IPS DF 4.7 (cell line): Measurements from ENCODE around the gene CWH43.
"Not testable (repeated sequence)": the region's sequence is repeated elsewhere in the genome, so short reads cannot be mapped to it uniquely, and the experiment has no call there.

Source experiments
- DNase-seq: peaks from one replicate; pipeline ENCODE4 v3.0.0-alpha.2; 2013; ENCODE audit warnings: low spot score; ENCODE audit errors: extremely low read depth

CWH43 gene

DNA sequence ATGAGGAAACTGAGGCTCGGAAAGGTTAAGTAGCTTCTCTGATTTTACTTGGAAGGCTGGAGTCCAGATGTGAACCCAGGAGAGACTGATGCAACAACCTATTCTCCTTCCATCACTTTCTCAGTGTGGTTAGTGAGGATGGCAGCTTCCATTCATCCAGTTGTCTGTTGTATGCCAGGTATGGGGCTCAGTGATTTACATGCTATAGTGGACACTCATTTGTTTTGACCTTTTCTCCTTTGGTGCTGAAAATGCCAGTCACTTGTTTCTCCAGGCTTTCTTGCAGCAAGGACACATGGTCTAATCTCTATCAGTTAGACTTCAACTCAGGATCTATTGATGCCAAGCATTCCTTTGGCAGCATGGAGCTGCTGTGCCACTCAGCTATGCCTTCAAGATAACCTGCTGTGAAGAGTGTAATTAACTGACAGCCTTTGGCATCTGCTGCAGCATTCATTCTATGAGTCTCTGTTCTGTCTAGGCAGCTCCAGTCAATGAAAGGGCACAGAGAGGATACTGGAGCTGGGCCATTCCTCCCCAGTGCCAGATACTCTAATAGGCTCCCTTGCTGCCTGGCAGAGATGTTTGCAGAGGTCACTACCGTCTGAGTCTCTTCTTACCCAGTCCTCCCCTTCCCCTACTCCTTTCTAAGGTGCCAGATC, 11.0 kb upstream of the CWH43 start:
- no peak for DNase-seq

DNA sequence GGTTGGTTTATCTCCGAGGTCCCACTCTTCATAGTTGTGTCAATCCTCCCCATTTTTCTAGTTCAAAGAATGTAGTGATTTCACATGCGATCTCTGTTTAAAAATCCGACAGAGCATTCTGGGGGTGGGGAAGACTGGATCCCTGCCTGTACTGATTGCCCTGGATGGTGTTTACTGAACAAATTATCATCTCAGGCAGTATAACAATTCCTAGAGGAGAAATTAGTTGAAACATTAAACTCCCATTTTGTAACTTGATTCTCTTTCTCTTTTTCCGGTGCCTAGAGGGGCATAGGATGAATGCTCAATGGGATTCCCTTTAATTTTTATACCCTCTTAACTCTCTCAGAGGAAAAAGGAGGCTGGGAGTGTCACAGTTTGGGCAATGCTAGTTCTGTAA, 10.0 kb upstream of the CWH43 start:
- DNase-seq, result no peak

DNA sequence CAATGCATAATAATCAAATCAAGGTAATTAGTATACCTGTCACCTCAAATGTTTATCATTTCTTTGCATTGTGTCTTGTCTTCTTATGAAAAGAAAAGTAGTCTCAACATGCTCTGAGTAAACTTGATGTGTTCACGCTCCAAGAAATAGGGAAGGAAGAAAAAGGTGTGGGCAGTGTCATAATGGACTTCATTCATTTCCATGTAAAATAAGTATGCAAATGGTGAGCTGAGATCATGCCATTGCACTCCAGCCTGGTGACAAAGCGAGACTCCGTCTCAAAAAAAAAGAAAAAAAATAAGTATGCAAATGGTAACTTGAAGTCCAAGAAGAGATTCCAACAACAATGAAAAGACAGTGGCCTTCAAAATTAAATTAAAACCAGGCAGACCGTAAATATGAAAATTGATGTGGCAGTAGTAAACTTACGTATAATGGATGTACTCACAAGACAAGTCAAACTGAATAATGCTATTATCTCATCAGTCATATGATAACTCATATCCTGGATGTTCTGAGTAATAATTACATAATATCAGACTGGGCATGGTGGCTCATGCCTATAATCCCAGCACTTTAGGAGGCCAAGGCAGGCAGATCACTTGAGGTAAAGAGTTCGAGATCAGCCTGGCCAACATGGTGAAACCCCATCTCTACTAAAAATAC, 6.0 kb upstream of the CWH43 start:
- DNase-seq, result no peak

DNA sequence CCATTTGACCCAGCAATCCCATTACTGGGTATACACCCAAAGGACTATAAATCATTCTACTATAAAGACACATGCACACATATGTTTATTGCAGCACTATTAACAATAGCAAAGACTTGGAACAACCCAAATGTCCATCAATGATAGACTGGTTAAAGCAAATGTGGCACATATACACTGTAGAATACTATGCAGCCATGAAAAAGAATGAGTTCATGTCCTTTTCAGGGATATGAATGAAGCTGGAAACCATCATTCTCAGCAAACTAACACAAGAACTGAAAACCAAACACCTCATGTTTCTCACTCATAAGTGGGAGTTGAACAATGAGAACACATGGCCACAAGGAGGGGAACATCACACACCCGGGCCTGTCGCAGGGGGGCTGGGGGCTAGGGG, 2.1 kb upstream of the CWH43 start:
- DNase-seq, result not testable (repeated sequence)

DNA sequence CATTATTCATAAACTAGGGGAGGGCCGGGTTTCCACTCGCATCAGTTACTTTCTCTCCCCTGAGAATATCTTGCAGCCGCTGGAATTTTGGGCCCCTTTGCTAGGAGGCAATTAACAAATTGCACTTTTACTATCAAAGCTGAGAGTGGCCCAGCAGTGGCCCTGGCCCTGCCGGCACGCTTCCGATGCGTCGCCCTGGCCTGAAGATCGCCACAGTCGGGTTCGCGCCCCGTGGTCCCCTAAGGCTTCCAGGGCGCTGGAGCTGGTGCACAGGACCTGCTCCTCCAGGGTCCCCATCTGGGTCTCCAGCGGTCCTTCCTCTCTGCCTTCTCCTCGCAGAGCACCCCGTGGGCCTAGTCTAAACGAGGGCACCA, 486 bp upstream of the CWH43 start:
- no peak for DNase-seq

DNA sequence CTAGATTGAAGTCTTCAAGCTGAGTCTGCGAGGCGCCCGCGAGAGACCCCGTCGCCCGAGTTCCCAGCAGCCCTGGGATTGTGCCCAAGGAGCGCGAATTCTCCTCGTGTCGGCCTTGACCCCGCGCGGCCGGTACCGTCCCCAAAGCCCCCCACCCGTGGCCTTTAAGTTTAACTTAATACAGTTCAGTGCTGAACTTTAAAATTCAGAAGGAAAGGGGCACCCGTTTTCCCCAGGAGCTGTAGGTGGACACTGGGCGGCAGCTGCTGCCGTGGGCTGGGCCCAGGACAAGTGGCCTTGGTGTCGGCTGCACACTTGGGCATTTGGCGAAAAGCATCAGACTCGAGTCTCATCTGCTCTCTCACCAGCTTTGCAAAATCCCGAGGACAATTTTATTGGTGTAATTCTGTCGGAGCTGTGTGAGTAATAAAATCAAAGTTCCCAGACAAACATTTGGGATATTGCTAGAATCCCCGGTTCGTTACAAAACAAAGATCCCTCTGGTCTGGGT, 634 bp downstream of the CWH43 start:
- DNase-seq, result no peak

DNA sequence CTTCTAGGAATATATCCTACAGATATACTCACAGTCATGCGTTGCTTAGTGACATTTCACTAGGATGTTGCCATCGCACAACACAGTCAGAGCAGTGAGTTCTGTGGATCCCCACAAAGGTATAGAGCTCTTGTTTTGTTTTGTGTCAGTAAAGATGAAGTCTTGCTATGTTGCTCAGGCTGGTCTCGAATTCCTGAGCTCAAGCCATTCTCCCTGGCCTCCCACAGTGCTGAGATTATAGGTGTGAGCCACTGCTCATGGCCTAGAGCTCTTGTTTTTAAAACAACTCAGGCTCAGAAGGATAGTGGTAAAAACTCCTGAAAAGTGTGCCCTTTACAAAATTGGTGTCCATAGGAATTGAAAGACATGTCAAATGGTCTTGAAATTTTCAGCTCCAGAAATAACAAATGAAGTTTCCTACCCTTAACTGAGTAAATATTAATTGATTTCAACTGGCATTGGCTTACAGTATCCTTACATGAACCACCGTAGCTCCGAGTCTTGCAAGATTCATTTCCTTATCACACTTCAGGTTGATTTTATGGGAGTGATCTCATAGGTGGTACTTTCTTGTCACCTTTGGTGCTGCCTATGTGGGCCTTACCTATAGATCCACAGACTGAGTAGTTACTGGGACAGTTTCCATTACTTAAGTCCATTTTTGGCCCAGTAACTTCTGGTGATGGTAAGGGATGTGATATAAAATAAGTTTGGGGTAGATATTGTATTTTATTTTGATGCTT, 3.6 kb downstream of the CWH43 start:
- no peak for DNase-seq

DNA sequence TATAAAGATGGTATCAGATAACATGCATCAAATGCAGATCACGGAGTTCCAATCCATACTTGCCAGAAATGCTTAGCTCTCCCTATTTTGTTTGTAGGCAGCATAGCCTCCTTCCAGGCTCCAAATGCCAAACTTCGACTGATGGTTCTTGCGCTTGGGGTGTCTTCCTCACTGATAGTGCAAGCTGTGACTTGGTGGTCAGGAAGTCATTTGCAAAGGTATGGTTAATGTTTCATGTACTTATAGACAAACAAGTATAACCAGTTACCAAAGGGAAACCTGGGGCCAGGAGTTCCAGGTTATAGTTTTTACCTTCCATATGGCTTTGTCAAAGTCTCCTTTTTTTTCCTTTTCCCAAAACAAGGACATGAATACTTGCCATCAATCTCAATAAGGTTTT, 5.3 kb downstream of the CWH43 start:
- no peak for DNase-seq

DNA sequence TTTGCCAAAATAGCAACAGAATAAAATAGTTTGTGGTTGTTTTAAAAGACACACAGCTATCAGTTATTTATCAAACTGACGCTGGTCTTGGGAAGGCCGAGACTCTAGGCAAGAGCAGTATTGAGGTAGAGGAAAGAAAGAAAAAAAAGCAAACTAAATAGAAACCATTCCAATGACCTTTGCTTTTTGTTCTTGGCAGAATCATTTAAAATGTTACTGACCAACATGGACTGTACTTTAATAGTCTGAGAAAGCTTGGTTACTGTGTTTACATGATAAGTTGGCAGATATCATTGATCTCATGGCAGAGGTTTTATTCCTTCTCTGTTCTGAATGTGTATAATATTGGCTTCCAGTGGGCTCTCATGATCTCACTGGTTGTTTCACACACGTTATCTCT, 11.9 kb downstream of the CWH43 start:
- DNase-seq, result no peak

DNA sequence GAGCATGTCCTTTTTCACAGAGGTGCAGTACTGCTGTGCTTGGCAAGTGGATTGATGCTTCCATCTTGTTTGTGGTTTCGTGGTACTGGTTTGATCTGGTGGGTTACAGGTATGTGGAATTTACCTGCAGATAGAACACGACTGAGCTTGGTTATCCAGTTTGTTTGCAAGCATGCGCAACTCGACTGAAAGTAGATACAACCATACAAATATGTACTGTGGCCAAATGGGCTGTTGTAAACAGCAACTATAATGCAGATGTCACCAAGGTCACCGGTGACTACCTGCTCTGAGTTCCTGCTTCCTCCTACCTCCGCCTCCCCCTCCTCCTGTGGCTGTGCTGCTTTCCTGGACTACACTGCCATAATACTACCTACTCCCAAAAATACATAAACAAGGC, 12.4 kb downstream of the CWH43 start:
- no peak for DNase-seq

DNA sequence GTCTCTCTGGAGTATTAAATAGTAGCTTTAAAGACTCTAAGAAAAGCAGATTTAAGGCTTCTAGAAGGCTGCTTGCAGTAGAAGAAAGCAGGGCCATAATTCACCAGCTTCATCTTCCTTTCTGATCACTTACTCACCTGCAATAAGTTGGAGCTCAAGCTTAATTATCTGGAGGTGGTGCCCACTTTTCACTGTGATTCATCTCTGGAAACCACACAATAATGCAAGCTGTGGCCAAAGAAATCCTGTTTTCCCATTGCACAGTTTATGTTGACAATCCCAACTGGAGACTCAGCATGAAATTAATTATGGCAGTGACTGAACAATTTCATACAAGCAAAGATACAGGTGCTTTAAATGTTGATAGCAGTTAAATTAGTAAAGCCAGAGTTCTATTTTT, 14.7 kb downstream of the CWH43 start:
- DNase-seq, result no peak

DNA sequence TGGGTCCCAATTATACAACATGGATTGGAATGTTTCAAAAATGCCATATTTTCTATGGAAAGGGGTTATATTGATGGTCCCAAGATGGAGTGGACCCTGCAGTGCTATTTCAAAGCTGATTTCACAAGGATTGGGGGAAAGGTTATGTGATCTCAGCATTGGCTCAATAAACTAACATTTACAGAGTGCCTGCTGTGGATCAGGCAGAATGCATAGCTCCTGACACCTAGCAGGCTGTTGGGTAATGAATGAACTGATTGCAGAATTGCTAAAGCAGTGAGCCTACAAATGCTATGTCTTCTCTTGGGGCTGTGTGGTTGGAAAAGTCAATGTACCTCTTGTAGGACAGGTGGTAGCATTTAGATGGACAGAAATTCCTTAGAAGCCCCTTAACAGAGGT, 16.9 kb downstream of the CWH43 start:
- DNase-seq, result no peak

DNA sequence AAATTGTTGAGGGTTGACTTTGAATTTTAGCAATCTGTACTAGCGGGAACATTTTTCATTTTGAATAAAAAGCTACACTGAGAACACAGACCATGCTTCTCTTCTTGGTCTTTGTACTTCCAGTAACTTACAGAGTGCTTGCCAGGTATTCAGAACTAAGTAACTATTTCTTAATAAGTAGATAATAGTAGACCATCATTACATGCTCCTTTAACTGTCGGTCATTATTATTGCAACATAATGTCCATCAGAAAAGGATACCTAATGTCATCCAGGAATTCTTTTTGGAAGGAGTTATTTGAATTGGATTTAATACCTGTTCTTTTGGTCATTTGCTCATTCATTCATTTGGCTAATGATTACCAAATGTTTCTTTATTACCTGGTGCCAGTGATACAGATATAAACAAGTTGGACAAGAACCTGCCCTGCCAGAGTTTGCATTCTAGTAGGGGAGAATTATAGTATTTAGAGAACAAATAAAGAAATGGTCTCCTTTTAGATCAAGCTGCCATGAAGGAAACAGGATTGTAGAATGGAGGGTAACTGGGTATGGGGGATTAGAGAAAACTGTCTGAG, 32.7 kb downstream of the CWH43 start:
- no peak for DNase-seq

DNA sequence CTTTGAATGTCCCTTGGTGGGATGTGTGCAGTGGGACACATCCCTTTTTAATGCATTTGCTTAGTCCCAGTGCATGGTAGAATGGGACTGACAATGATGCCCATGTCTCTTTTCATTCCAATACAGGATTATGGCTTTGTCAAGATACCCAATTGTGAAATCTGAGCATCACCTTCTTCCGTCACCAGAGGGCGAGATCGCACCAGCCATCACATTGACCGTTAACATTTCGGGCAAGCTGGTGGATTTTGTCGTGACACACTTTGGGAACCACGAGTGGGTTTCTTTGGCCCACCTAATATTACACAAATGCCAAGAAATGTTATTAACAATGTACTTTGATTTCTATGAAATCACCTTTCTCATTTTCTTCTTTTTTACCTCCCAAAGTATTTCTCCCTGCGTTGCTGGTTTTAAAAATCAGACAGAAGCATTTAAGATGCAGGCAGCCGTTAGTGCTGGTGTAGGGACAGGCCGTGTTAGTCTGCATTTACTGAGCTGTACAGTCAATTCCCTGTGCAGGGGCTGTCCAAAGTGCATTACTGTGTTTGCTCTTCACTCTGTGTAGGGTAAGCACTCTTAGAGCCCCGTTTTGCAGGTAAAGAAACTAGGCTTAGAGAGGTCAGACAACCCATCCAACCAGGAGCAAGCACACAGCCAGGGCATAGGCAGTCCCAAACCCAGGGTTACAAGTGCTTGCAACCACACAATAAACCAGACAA, 46.5 kb downstream of the CWH43 start:
- DNase-seq, result peak; percentile 0

DNA sequence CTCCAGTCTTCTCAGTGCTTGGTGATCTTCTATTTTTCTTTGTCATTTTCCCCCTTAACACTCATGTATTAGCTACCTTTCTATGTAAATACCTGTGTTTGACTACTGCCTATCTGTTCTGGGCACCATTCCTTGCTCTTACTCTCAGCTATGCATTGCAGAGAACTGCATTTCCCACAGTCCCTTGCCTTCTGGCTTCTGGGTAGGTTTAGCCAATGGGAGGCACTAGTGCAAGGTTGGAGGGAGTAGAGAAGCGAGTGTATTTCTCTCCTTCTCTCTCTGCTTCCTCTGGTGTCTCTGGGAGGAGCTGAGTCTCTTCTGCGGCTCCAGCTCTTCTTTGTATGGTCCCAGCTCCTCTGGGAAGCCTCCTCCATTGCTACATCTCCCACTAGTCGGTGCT, 50.5 kb downstream of the CWH43 start:
- no peak for DNase-seq

DNA sequence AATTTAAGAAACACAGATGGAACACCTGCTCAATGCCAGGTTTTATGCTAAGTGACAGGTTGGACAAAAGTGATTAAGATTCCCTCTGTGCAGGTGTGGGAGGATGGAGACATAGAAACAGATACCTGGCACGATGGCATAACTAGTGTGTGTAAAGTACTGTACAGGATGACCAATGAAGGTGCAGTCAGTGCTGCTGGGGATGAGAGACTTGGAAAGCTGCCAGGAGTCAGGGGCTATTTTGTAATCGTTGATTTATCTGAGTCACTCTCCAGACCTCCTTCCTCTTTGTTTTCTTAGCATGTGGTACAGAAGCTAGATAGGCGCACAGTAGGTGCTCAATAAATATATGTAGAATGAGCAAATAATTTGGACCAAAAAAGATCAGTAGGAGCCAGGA, 58.2 kb downstream of the CWH43 start:
- DNase-seq, result no peak

DNA sequence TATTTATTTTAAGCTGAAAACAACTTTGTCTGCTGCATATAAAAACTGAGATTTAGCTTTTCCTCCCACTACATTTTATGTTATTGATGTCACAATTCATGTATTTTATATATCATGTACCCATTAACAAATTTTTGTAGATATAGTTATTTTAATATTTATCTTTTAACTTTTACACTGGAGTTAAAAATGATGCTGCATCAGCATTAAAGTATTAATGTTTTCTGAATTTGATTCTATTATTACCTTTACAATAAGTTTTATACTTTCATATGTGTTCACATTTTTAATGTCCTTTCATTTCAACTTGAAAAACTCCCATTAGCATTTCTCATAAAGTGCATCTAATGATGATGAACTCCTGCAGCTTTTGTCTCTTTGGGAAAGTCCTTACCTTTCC, 72.2 kb downstream of the CWH43 start:
- no peak for DNase-seq

DNA sequence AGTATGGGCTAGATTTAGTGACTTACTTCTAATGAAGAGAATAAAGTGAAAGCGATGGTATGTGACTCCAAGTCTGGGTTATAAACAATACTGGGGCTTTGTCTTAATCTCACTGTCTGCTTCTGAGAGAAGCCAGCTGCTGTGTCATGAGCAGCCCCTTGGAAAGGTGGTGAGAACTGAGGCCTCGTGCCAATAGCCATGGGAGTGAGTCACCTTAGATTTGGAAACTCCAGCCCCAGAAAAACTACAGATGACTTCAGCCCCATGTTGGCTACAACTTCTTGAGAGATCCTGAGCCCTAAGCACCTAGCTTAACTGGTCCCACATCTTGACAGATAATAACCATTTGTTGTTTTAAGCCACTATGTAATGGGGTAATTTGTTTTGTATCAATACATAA, 77.6 kb downstream of the CWH43 start:
- DNase-seq, result no peak

DNA sequence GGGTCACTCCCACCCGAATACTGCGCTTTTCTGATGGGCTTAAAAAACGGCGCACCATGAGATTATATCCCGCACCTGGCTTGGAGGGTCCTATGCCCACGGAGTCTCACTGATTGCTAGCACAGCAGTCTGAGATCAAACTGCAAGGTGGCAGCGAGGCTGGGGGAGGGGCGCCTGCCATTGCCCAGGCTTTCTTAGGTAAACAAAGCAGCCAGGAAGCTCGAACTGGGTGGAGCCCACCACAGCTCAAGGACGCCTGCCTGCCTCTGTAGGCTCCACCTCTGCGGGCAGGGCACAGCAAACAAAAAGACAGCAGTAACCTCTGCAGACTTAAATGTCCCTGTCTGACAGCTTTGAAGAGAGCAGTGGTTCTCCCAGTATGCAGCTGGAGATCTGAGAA, 86.1 kb downstream of the CWH43 start:
- DNase-seq, result not testable (repeated sequence)

DNA sequence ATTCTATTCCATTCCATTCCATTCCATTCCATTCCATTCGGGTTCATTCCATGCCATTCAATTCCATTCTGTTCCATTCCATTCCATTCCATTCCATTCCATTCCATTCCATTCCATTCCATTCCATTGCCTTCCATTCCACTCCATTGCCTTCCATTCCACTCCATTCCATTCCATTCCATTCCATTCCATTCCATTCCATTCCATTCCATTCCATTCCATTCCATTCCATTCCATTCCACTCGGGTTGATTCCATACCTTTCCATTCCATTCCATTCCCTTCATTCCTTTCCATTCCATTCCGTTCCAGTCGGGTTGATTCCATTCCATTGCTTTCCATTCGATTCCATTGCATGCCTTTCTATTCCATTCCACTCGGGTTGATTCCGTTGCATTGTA, 105.8 kb downstream of the CWH43 start:
- not testable (repeated sequence) for DNase-seq

DNA sequence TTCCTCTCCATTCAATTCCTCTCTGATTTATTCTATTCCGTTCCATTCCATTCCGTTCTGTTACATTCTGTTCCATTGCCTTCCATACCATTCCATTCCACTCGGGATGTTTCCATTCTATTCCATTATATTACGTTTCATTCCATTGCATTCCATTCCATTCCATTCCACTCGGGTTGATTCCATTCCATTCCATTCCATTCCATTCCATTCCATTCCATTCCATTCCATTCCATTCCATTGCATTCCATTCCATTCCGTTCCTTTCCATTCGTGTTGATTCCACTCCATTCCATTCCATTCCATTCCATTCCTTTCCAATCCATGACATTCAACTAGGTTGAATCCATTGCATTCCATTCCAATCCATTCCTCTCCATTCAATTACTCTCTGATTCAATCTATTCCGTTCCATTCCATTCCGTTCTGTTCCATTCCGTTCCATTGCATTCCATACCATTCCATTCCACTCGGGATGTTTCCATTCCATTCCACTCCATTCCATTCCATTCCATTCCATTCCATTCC, 106.6 kb downstream of the CWH43 start:
- not testable (repeated sequence) for DNase-seq
